ENCODE measurements around the gene TRABD2B. TPM values are rescaled to one million over a fixed set of nuclear protein-coding genes. Genes with fewer than 3 reads are reported as not detected.

TRABD2B gene
- total RNA-seq, 1 donor from 2014 or later: 1.5 TPM

DNA sequence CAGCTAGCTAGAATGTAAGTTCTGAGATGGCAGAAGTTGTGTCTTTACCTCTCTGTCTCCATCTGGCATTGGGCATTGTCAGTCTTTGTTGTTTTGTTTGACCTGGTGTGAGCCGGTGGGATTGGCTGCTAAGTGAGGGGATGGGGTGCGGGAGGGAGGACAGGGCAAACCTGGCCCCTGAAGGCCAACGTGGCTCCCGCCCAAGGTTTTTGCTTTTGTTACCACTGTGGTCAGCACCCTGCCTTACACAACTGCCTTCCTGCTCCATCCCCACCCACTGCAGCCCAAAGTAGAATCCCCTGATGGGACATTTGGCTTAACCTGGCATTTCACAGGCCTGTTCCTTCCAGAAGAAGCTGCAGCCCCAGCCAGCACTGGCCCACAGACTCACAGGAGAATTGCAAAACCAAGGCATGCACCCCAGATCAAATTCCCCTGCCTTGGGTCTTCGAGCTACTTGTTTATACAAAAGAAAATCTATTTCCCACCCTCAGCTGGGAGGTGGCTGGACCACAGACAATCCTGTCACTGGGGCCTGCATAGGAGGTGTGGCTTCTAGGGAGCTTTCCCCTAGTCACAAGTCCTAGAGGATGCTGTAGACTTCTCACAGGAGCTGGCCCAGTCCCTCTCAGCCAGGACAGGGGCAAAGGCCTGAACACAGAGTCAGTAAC, 147.5 kb downstream of the TRABD2B start:
- no peak for DNase-seq

DNA sequence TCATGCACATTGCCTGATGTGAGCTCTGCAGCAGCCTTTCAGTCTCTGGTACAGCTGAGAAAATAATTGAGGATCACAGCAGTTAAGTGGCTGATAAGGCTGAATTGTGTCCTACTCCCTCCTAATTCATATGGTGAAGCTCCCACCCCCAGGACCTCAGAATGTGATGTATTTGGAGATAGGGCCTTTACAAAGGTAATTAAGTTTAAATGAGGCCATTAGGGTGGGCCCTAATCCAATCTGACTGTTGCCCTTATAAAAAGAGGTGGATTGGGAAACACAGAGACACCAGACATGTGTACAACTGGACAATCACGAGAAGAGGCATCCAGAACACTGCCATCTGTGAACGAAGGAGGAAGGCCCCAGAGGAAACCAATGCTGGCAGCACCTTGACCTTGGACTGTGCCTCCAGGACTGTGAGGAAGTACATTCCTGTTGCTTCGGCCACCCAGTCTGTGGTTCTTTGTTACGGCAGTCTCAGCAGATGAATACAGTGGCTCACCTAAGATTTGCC, 148.1 kb downstream of the TRABD2B start:
- DNase-seq: no peak

DNA sequence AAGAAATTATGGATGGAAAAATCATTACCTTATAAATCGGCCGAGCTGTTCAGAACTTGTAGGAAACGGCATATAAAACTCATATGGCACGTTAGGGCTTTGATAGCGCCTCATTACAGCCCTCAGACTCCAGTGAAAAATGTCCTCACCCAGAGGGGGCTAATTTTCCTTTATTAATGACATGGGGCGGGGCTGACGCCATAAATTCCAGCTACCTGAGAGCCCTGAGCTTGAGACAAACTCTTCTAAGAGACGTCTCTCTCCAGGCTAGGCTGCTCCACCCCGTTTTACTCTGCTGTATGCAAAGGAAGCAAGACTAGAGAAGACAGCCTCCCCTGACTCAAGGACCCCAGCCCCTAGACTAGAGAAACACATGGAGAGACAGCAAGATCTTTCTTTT, 149.4 kb downstream of the TRABD2B start:
- no peak for DNase-seq

DNA sequence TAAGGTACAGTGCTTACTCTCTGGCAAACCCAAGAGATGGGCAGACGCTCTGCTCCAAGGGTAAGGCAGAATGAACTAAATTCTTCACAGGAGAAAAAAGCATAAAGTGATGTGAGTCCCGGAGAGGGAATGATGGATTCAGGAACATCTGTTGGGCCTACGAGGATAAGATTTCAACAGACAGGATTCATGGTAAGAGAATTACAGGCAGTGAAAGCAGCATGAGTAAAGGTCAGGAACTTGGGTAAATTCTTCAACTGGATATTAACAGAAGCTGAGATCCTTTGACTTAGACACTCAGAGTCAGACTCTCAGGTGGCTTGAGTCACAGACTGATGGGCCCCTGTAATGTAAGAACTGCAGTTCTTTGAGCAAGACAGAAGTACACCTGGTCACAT, 152.6 kb downstream of the TRABD2B start:
- DNase-seq: no peak

DNA sequence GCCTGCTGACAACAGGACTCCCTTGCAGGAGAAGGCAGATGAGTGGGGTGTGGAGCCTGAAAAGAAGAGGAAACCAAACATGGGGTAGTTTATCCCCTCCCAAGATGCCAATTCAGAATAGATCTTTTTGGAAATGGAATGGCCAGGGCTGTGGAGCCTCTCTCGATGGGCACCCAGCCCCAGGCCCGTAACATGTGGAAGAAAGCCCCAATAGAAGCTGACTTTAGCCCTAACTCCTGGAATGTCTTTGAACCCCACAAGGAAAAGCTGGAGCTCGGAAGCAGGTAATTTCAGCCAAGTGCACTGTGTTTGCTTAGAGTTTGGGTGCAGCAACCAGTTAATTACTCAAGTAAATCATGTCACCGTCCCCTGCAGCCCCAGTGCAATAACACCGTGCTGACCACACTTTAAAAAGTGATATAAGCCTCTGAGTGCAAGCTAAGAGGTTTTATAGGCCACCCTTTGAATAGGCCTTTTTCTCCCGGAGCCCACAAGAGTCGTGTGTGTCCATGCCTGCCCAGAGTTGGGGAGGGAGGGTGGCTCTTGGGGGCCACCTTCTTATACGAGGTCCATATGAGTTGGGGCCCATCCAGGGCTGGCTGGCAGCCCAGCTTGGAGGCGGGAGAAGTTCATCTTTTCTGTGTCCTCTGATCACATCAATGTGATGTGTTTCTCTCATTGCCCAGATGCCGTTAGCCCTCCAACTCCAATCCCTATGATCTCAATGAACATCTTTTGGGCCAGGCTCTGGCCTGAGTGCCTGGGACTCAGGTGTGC, 153.2 kb downstream of the TRABD2B start:
- DNase-seq: no peak

DNA sequence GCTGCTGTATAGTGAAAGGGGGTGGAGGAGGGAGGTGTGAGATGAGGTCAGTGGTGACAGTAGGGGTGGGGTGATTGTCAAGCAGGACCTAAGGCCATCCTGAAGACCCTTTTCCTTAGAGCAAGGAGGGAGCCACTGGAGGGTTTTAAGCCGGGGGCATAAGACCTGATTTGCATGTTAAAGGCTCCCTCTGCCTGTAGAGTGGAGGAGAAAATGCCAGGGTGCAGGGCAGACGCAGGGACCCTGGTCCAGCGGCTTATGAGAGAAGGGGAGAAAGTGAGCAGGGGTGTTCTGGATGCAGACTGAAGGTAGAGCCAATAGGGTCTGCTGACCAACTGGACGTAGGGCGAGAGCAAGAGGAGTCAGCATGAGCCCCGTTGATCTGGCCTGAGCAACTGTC, 154.1 kb downstream of the TRABD2B start:
- DNase-seq: no peak

DNA sequence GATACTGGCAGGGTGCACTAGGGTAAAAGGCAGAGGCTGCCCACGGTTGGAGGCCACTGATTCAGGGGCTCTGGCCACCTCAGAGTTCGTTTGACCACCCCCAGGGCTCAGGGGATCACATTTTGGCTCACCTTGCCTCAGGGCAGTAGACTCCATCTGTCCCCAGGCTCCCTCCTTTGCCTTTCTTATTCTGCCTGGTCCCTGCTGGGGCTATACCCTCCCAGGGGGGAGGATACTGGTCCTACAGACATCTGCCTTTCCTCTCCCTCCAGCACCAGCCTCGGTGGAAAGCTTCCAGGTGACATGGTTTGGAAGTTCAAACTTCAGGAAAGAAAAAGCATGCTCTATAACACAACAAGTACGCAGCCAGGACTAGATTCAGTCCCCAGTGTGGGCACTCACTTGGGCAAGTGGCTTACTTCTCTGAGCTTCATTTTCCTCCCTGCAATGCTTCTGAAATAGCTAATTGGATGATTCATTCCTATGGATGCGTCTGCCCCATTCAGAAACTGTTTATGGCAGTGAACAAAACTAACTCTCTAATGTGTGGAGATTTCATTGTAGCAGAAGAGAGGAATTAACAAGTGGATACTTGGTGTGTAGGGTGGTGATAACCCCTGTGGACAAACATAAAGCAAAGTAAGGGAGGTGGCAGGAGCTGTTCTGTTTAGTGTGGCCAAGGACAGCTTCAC, 154.8 kb downstream of the TRABD2B start:
- DNase-seq: no peak

DNA sequence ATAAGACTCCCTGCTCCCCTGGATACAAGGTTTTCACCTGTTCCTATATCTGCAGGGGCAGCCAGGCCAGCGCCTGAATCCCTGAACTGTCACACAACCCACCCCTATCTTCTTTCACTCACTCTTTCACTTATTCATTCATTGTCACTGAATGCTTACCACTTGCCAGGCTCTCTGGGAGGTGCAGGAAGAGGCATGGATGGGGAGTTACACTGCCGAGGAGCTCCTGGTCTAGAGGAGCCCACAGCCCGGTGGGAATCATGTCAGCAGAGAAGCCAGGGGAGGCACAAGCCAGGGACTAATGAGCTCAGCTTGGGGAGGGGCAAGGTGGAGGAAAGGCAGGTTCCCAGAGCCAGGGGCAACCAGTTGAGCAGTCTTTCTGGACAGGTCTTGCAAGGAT, 155.8 kb downstream of the TRABD2B start:
- no peak for DNase-seq

DNA sequence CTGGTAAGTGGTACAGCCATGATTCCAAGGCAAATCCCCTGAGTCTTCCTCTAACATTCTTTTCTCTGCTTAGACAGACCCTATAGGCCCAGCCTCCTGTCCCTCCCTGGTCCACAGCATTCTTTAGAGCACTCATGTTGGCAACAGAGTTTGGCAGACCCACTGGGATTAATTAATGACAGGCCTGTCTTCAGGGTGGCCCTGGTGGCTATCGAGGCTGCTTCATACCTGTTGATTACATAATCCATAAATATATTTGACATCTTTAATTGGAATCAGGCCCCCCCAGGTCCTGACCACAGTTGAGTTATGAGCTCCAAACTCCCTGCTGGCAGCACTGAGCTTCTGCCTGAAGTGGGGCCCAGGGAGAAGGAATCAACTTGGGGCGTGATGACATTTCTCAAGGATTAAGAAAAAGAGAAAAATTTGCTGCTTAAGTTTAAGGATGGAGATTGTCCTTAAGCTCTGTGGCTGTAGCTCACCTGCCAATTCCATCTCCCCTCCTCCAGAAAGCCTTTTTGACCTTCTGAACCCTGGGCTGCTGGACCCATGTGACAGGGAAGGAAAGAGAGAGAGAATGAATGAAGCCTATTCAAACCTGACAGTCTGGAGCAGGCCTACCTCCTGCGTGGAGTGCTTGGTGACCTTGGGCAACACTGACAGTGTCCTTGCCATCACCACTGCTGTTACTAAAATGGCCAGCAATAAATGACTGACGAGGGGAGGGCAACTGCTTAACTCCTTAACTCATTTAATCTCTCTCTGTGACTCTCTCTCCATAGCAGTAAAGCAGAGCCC, 156.6 kb downstream of the TRABD2B start:
- DNase-seq: peak; percentile 11

DNA sequence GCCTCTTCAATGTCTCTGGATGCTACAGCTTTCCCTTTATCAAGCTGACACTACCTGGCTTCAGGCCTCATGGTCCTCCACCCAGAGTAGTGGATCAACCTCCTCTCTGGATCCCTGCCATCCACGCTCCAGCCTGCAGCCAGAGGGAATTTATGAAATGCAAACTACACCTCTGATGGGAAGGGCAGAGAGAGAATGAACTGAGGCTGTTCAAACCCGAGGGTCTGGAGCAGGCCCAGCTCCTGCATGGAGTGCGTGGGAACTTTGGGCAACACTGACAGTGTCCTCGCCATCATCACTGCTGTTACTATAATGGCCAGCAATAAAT, 157.8 kb downstream of the TRABD2B start:
- no peak for DNase-seq

DNA sequence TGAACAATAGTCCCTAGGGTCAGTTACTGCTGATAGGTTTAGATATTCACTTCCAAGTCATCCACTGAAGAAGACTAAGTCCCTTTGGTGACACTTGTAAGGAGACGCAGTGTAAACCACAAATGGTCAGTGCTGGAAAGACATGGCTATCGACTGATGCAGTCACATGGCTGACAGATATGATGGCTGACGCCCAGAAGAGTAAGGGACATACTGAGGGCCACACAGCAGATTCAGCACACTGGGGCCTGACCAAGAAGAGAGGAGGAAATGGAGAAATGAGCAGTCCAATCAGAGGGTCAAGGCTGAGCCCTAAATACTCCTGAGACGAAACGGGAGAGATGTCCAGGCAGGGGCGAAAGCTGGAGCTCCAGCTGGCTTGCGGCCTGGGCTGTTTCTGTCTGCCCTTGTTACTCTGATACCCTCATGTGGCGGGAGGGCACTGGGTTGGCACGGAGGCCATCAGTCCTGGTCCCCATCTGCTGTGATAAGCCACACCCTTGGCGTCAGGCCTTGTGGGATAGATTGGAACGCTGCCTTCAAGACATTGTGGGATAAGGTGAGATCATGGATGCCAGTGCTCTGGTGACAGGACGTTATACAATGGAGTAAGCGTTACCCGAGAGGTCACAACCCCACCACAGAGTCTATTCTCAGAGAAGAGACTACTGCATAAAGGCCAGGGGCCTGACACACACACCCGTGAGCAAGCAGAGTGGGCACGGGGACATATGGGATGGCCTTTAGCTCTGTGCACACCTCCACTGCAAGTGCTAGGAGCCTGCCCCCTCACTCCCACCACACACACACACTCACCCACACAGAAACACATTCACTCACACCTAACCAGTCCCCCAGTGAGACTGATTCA, 158.4 kb downstream of the TRABD2B start:
- no peak for DNase-seq

DNA sequence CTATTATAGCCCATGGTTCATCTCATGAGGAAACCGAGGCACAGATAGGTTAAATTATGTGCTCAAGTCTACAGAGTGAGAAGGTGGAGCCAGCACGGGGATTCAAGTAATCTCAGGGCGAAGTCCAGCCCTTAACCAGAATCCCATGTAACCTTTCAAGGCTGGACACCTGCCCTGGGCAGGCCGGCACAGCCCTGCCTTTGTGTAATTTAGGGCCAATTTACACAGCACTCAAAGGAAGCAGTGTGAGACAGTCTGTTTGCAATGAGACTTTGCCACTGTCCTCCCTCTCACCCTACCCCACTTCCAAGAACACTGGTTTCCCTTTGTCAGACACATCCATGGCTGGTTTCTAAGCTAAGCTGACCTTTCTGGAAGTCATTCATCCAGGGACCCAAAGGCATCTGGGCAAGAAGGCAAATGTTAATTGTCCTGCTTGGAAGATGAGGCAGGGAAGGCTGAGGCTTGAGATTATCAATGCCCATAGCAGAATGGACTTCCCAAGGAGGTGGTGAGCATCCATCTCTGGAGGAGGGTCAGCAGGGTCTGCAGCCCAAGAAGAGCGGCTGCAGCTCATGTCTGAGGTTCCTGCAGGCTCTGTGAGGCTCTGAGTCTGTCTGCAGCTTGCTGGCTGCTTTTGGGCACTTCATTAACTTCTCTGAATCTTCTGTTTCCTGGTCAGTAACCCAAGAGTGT, 159.2 kb downstream of the TRABD2B start:
- DNase-seq: no peak

DNA sequence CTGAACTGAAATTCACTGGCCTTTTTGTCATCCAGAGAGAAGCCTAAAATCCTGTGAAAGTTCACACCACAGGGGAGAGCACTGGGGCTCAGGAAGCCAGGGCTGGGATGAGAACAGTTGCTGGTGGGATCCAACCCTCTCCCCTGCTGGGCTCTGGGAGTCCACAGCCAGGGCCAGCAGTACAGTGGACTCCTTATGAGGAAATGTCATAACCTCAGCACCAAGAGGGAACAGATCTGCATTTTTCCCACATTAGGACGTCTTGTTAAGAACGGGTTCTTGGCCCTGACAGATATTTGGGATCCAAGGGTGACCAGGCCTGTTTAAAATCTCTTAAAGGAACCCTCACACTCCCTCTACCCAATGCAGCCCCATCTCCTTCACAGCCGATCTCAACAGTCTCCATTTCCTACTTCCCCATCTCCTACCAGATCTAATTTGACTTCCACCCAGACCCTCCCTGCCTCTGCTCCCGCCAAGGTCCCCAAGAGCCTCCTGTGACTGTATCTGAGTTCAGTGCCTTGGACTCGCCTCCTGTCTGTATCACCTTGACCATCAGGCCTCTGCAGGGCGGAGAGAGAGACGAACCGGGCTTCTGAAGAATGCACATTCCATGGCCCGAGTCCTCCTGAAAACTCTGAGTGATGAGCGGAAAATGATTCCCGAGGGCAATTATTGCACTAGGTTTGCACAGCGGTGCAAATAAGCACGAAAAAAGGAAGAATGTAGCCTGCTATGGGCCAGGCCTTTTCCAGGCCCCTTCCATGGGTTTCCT, 159.9 kb downstream of the TRABD2B start:
- DNase-seq: no peak

DNA sequence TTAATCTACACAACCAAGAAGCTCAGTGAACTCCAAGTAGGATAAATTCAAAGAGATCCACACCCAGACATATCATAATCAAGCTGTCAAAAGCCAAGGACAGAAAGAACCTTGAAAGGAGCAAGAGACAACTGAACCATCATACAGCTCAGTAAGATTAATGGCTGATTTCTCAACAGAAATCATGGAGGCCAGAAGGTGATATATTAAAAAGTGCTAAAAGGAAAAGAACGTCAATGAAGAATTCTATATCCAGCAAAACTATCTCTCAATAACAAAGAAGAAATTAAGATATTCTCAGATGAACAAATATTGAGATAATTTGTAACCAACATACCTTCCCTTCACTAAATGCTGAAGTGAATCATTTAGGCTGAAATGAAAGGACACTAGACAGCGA, 161.8 kb downstream of the TRABD2B start:
- DNase-seq: no peak

DNA sequence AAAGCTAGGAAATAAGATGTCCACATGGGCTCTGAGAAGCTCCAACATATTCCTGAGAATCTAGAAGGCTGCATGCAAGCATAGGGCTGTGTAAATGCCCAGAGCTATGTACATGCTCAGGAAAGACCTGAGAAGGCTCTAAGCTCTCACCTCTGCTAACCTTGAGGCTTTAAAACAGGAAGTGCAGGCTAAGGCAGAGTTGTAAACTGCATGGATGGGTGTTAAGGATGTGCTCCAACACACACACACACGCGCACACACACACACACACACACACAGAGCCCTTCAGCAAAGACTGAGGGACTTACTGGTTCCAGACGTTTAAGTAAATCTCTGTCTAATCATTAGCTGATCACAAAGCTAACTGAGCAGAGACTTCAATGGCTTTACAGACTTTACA, 162.9 kb downstream of the TRABD2B start:
- DNase-seq: no peak

DNA sequence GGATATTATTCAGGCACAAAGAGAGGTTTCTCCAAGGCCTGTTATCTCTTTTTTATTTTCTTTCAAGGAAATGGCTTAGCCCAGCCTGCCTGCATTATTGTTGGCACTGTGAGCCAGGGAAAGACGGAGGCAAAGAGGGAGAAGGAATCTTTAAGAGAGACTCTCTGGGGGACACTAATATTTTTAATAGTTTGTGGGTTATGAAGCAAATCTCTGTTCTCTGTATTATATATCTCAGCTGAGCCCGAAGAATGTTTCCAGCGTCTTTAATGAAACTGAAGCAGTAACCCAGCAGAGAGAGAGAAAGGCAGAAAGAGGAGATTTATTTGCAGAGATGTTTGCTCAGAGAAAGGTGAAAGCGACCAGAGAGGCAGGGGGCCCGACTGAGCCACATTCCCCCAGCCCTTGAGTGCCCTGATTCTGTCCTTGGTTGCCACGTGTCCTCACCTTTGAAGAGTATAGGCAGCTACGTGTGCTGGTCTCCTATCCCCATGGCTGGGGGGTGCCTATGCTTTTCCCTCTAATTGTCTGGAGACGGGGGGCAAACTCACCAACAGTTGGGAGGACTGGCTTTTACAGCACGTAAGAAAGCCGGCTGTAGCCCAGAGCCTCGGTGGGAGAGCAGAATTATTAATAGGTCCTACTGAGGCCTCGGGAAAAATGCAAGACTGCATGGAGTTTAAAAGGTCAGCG, 166.4 kb downstream of the TRABD2B start:
- DNase-seq: no peak

DNA sequence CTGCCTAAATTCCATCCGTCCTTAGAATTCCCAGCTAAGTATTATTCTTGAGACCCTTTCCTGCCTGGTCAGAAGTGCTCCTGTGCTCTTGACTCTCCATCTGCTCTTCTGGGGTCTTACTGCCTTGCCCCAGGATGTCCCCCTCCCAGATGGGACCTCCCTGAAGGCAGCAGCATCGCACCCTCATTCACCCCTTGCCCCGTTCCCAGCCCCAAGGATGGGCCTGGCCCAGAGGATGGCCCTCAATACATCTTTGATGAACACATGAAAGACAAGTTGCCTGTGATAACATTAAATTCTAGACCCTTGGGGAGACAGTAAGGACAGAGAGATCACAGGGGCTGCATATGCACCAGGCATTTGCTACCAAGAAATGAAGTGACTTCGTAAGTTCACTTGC, 167.2 kb downstream of the TRABD2B start:
- DNase-seq: no peak

DNA sequence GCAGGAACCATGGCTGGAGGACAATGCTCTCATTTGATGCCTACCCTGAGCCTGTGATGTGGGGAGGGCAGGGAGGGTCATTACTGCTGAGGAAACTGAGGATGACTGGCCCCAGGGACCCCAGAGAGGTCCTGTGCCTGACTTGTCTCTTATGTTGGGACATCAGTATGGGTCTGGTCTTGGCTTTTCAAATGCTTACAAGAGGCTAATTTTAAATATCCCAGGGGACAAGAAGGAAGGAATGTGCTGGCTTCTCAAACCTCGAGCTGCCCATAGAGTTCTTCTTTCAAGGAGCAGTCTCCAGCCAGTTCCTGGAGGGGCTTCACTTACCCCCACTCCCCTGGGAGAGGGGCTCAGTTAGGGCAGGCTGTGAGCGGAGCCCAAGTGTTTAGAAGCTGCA, 168.2 kb downstream of the TRABD2B start:
- no peak for DNase-seq

DNA sequence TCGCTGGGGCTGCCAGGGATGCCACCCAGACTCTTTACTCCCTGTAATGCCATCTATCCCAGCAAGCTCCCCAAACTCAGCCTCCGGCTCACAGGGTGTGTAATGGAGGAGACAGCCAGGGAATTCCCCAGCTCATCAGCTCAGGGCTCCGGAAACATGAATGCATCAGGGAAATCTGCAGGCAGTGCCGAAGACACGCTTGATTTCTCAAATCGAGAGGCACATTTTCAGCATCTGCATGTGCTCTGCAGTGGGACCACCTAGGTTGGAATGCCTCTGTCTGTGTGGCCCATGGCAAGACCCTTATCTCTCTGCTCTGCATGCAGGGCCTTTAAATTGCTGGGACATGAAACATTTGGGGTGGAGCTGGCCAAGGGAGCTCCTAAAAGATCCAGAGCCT, 170.1 kb downstream of the TRABD2B start:
- peak; percentile 36 for DNase-seq
